ENCODE results near the gene CHMP1A.

DNA sequence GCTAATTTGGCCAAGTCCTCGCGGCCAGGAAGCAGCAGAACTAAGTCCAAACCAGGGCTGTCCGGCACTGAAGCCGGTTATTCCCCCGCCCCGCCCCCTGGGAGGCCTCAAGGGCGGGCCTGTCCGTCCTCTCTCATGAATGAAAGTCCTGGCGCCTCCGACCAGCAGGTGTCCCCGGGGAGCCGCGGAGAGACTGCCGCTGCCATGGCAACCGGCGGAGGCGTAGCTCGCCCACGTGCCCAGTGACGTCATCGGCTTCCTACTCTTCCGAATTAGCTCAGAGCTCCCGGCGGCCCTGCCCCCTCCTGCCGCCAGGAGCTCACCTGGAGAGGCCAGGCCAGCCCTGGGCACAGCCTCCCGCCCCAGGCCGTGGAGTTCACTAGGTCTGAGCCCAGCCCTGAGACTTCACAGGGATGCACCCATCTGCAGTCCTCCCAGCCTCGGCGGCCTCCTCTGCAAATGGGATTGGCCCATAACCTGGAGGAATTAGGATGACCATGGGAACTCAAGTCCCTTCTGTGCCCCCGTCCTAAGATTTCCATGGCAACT, 42.7 kb upstream of the CHMP1A start:
- TF ChIP-seq EZH2 (IDR thresholded peaks at IDR 0.05) (no peak), POLR2AphosphoS5 (IDR thresholded peaks at IDR 0.05; ENCODE audit: borderline replicate concordance, low read depth, low read length) (no peak), FOXP2 (optimal IDR thresholded peaks at IDR 0.05; ENCODE audit: control extremely low read depth, extremely low read length, insufficient read depth) (no peak)

All from SK-N-MC (cell line).